Lung (tissue), 12 donors: Measurements from ENCODE around the gene EREG. TPM values are rescaled to one million over a fixed set of nuclear protein-coding genes. Genes with fewer than 3 reads are reported as not detected.
A peak's percentile ranks its signal among the peaks of the same experiment; 100 is the strongest.

Experiments used
- ATAC-seq: fragments of 200-7000 bp; cut with Tn5 transposase; one replicate; pipeline ENCODE4 v1.9.1; 2020; ENCODE audit warnings: moderate number of reproducible peaks; ENCODE audit not compliant: insufficient read depth, low FRiP score
- DNase-seq, 3 donors: peaks; one replicate each; pipeline ENCODE4 v3.0.0-alpha.2; 2013 to 2017
- H3K27ac ChIP-seq, 2 donors: one replicate each; pipeline ENCODE4 v1.5.1; 2013; ENCODE audit warnings: mild to moderate bottlenecking in 2 of 2, moderate library complexity in 2 of 2, control low read depth in 1 of 2, inconsistent platforms in 1 of 2, low read depth in 1 of 2, low read length in 1 of 2
- H3K27me3 ChIP-seq, 3 donors: one replicate each; pipeline ENCODE4 v1.5.1; 2013; ENCODE audit warnings: low read length in 2 of 3; ENCODE audit not compliant: control insufficient read depth in 3 of 3, insufficient read depth in 3 of 3
- H3K36me3 ChIP-seq, 4 donors: one replicate each; pipeline ENCODE4 v1.5.1; 2013; ENCODE audit warnings: low read length in 4 of 4, mild to moderate bottlenecking in 1 of 4, moderate library complexity in 1 of 4; ENCODE audit not compliant: control insufficient read depth in 4 of 4, insufficient read depth in 4 of 4
- H3K4me1 ChIP-seq, 5 donors: one replicate each; pipeline ENCODE4 v1.5.1; 2013; ENCODE audit warnings: low read length in 5 of 5, mild to moderate bottlenecking in 2 of 5, moderate library complexity in 1 of 5; ENCODE audit not compliant: control insufficient read depth in 5 of 5, insufficient read depth in 5 of 5
- H3K4me3 ChIP-seq: one replicate; pipeline ENCODE4 v1.5.1; 2013; ENCODE audit warnings: mild to moderate bottlenecking, control low read depth, moderate library complexity
- H3K9ac ChIP-seq, 2 donors: one replicate each; pipeline ENCODE4 v1.5.1; 2013; ENCODE audit warnings: low read length in 2 of 2, control low read depth in 1 of 2; ENCODE audit not compliant: insufficient read depth in 1 of 2
- H3K9me3 ChIP-seq, 4 donors: one replicate each; pipeline ENCODE4 v1.5.1; 2013; ENCODE audit warnings: low read length in 3 of 4, mild to moderate bottlenecking in 1 of 4, moderate library complexity in 1 of 4; ENCODE audit not compliant: control insufficient read depth in 4 of 4, insufficient read depth in 3 of 4
- WGBS, 2 donors: extraction: QIAGEN DNeasy Blood & Tissue Kit; methylation state at CpG; one replicate each; pipeline ENCODE4 v1.1.7; 2013; 5-methylcytosine and 5-hydroxymethylcytosine counted together
- polyA plus RNA-seq, 2 donors: library from polyadenylated mRNA; stranded (reverse); fragments of 200-250 nt; gene quantifications; one replicate each; pipeline ENCODE4 v1.2.1, GENCODE V29; 2013
- total RNA-seq, 2 donors: library from RNA; depleted of rRNA in 1 of 2; stranded (reverse); fragments of >200 nt in 1 of 2; gene quantifications; one replicate each; pipeline ENCODE4 v1.2.1, GENCODE V29; 2014 to 2021
- TF ChIP-seq, protein P1 (sequence below): IDR thresholded peaks from 2 replicates; pipeline ENCODE4 v1.5.1; 2012; ENCODE audit warnings: mild to moderate bottlenecking; ENCODE audit errors: control extremely low read depth, extremely low read depth
- donor health status: control.
- donor health status: control.
- donor health status: Bipolar disorder and iron deficiency.
- donor health status: healthy.
- donor health status: DM: yes; HTN: yes; CAD: no.

Gene EREG
- total and polyA plus RNA-seq, 4 donors, result 0.14 to 4.0 (median 0.34) TPM

DNA sequence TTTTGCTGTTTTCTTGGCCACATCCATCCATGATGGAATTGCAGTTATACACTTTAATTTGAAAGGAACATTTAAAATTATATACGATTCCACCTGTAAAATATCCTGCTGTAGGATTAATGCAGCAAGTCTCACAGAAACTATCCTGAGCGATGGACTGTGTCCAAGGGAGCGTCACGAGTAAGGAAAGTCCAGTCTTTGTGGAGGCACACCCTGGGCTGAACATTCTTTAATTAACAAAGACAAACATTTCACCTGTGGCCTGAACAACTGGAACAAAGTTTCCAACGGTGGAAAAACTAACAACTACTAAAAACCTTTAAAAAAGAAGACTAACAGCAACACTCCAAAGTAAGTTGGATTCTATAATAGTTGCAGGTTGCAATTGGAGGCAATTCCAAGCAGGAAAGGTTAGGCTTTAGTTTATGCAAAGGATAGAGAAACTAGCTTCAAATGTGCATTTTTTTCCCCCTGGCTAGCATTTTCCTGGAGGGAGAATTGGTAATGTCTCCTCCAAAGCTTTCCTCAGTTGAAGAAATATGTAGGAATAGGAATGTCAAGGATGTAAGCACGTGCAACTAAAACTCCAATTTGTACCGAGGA lies 11.0 kb downstream of the EREG start:
- H3K27me3 ChIP-seq, result peaks cover 0 to 2% (median 0%) of the 10 kb centered on the region in 3 donors
- H3K9me3 ChIP-seq, result no peaks in the 10 kb centered on the region
- no peak overlapping the region for H3K9ac ChIP-seq
- no peak overlapping the region for H3K4me3 ChIP-seq
- H3K27ac ChIP-seq, result no peak overlapping the region
- DNase-seq (no peak), ATAC-seq (no peak)
- H3K4me1 ChIP-seq, result peaks cover 0 to 2% (median 0%) of the 10 kb centered on the region in 5 donors
- TF ChIP-seq, protein P1, sequence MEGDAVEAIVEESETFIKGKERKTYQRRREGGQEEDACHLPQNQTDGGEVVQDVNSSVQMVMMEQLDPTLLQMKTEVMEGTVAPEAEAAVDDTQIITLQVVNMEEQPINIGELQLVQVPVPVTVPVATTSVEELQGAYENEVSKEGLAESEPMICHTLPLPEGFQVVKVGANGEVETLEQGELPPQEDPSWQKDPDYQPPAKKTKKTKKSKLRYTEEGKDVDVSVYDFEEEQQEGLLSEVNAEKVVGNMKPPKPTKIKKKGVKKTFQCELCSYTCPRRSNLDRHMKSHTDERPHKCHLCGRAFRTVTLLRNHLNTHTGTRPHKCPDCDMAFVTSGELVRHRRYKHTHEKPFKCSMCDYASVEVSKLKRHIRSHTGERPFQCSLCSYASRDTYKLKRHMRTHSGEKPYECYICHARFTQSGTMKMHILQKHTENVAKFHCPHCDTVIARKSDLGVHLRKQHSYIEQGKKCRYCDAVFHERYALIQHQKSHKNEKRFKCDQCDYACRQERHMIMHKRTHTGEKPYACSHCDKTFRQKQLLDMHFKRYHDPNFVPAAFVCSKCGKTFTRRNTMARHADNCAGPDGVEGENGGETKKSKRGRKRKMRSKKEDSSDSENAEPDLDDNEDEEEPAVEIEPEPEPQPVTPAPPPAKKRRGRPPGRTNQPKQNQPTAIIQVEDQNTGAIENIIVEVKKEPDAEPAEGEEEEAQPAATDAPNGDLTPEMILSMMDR, result no peak
- 64 to 82% methylated on average over 7 of the region's 7 CpGs for WGBS, 2 donors
- no peaks in the 10 kb centered on the region for H3K36me3 ChIP-seq

DNA sequence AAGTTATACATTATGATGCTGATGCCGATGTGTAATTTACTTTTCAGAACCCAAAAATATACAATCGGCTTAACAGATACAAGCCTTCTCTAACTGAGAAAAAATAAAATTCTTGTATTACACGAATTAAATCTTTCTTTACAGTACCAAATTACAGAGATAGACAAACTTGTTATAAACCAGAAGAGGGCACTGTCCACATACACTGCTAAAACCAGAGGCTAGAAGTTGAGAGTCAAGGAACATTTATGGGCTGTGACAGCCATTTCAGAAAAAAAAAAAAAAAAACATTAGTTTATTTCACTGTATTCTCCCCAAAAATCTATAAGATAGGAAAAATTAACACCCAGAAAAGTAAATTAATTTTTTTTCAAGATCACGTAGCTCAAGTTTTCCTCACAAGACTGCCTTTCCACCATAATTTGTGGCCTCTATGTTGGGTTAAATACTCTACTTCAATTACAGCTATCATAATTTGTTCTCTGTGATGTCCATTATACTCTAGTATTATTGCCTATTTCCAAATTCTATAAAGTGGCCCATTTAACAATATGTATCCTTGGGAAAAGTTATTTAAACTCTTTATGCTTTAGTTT lies 12.0 kb downstream of the EREG start:
- WGBS, 2 donors, result 63 to 67% methylated on average over 4 of the region's 4 CpGs
- H3K9me3 ChIP-seq, result no peaks in the 10 kb centered on the region
- no peak overlapping the region for H3K4me3 ChIP-seq
- H3K4me1 ChIP-seq, result peaks cover 0 to 2% (median 0%) of the 10 kb centered on the region in 5 donors
- DNase-seq (peak in 2 of 3 donors; percentile 70 to 75), ATAC-seq (no peak)
- no peak overlapping the region for H3K27ac ChIP-seq
- TF ChIP-seq, protein P1, result peak; percentile 48
- peaks cover 0 to 2% (median 0%) of the 10 kb centered on the region in 3 donors for H3K27me3 ChIP-seq
- no peak overlapping the region for H3K9ac ChIP-seq
- no peaks in the 10 kb centered on the region for H3K36me3 ChIP-seq

DNA sequence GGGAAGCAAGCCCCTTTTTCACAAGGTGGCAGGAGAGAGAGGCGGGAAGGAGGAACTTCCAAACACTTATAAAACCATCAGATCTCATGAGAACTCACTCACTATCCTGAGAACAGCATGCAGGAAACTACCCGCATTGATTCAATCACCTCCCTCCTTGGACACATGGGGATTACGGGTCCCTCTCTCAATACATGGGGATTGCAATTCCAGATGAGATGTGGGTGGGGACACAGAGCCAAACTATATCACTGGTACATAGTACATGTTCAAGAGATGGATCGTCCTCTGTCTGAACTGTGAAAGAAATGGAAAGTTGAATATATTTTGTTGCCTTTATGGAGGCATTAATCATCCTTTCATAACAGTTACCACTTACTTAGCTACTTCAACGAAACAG lies 12.8 kb downstream of the EREG start:
- H3K27ac ChIP-seq, result no peak overlapping the region
- ATAC-seq, result no peak
- no peak for DNase-seq
- H3K4me1 ChIP-seq, result peaks cover 0 to 2% (median 0%) of the 10 kb centered on the region in 5 donors
- no peaks in the 10 kb centered on the region for H3K36me3 ChIP-seq
- H3K27me3 ChIP-seq, result peaks cover 0 to 2% (median 0%) of the 10 kb centered on the region in 3 donors
- no peaks in the 10 kb centered on the region for H3K9me3 ChIP-seq
- no peak overlapping the region for H3K9ac ChIP-seq
- no peak overlapping the region for H3K4me3 ChIP-seq
- TF ChIP-seq, protein P1, result no peak
- WGBS, 2 donors, result 56 to 74% methylated on average over 5 of the region's 5 CpGs
